NCI-H345 (cell line): Measurements from ENCODE around the gene ECE1.

Experiments used
- DNase-seq: peaks from one replicate; lab custom pipeline; 2025; lab: John Stamatoyannopoulos, UW

The ECE1 gene

GRCh38 chr1:21289700-21290545 lies at the start of gene ECE1:
ECE1 (minus strand) TSS chr1:21290463; CDS start chr1:21290414, 49 bp downstream.
- DNase-seq = peak; percentile 57

GRCh38 chr1:21339356-21340229 lies 49.3 kb upstream of the ECE1 start:
- no peak for DNase-seq

- peak; percentile 88 for DNase-seq
Observed at GRCh38 chr1:21338573-21339355, 48.5 kb upstream of the ECE1 start.

GRCh38 chr1:21337928-21338572 lies 47.8 kb upstream of the ECE1 start:
- peak; percentile 49 for DNase-seq

- peak; percentile 24 for DNase-seq
Observed at GRCh38 chr1:21337454-21337927, 47.2 kb upstream of the ECE1 start.

- DNase-seq = no peak
Observed at GRCh38 chr1:21337010-21337437, 46.8 kb upstream of the ECE1 start.

GRCh38 chr1:21335750-21336224 lies 45.5 kb upstream of the ECE1 start:
- DNase-seq = peak; percentile 89

- DNase-seq = no peak
Observed at GRCh38 chr1:21335088-21335691, 44.9 kb upstream of the ECE1 start.

GRCh38 chr1:21334214-21335087 lies 44.2 kb upstream of the ECE1 start:
- no peak for DNase-seq

GRCh38 chr1:21333824-21334213 lies 43.6 kb upstream of the ECE1 start:
- DNase-seq = no peak

- DNase-seq = no peak
Observed at GRCh38 chr1:21332554-21333311, 42.5 kb upstream of the ECE1 start.

GRCh38 chr1:21331752-21332478 lies 41.7 kb upstream of the ECE1 start:
- DNase-seq = no peak

GRCh38 chr1:21330544-21330943 lies 40.3 kb upstream of the ECE1 start:
- no peak for DNase-seq

GRCh38 chr1:21329209-21329844 lies 39.1 kb upstream of the ECE1 start:
- no peak for DNase-seq

- no peak for DNase-seq
Observed at GRCh38 chr1:21327566-21328323, 37.5 kb upstream of the ECE1 start.

- DNase-seq = no peak
Observed at GRCh38 chr1:21326861-21327344, 36.6 kb upstream of the ECE1 start.
